ES-I3 (cell line): ENCODE results near the gene CLEC7A.

Source experiments
- H3K36me3 ChIP-seq: 2 replicates; pipeline ENCODE4 v1.6.1; 2013; ENCODE audit warnings: mild to moderate bottlenecking, low read length, control low read depth, moderate library complexity; ENCODE audit not compliant: insufficient read depth
- H3K4me1 ChIP-seq: 2 replicates; pipeline ENCODE4 v1.6.1; 2013; ENCODE audit warnings: mild to moderate bottlenecking, control low read depth, low read length; ENCODE audit not compliant: insufficient read depth
- H3K9ac ChIP-seq: 2 replicates; pipeline ENCODE4 v1.6.1; 2013; ENCODE audit warnings: low read depth, mild to moderate bottlenecking, low read length, moderate library complexity
- H3K9me3 ChIP-seq: 2 replicates; pipeline ENCODE4 v1.6.1; 2013; ENCODE audit warnings: mild to moderate bottlenecking, low read length, moderate library complexity; ENCODE audit not compliant: control insufficient read depth, insufficient read depth

The CLEC7A gene

DNA sequence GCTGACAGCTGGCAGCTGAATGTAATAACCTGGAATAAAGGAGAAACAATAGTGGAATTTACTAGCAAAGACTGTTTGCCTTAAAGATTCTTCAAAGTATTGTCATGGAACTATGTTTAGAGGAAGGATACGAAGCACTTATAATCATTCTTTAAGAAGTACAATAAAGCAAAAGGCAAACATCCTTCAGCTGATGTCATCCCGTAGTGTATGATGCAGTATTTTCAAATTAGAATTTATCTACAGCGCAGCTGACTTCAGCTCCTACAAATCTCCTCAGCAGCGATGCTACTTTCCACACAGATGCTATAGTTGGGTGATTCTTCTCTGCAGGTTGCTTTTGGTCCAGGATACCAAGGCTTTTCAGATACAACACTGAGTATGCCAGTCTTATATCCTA is 62.7 kb downstream of the CLEC7A start:
- no peak overlapping the region for H3K9ac ChIP-seq

More for the DNA sequence above, 62.7 kb downstream of the CLEC7A start:
- no peaks in the 10 kb centered on the region for H3K9me3 ChIP-seq
- H3K36me3 ChIP-seq, result no peaks in the 10 kb centered on the region
- H3K4me1 ChIP-seq, result 0 out of 2 replicates have a peak, but pooled peaks cover 5% of the 10 kb centered on the region
